Panc1 (cell line): ENCODE data around the gene CALHM1. TPM values are rescaled to one million over a fixed set of nuclear protein-coding genes. Genes with fewer than 3 reads are reported as not detected.

ENCODE experiments used
- ATAC-seq: fragments of 200-7000 bp; cut with Tn5 transposase; 2 replicates; pipeline ENCODE4 v1.9.1; 2020; ENCODE audit warnings: mild to moderate bottlenecking, moderate library complexity
- BruUV-seq: library from RNA; stranded (reverse); fragments of 400-500 nt; replicated peaks from 2 replicates; lab custom pipeline; 2021; lab: Mats Ljungman, UMichigan
- CTCF ChIA-PET: fragments of 300-600 bp; sonication (Branson Sonifier 250); formaldehyde crosslinking; loops from one replicate; lab custom pipeline; 2022; ENCODE audit warnings: antibody characterized with exemption; lab: Charles Lee
- POLR2A ChIA-PET: fragments of 300-600 bp; sonication (Branson Sonifier 250); formaldehyde crosslinking; loops from one replicate; lab custom pipeline; 2022; ENCODE audit warnings: antibody characterized with exemption; lab: Charles Lee
- DNase-seq: peaks from one replicate; pipeline ENCODE4 v3.0.0-alpha.2; 2010; ENCODE audit warnings: low read depth, low spot score
- H3K27ac ChIP-seq: 2 replicates; pipeline ENCODE4 v1.5.1; 2011; ENCODE audit warnings: mild to moderate bottlenecking, low read length, inconsistent platforms
- H3K27me3 ChIP-seq: fragments of 200-500 bp; sonication (Bioruptor generic); 2 replicates; pipeline ENCODE4 v1.6.0; 2014; ENCODE audit warnings: low read length, inconsistent platforms; ENCODE audit not compliant: control insufficient read depth, insufficient read depth
- H3K36me3 ChIP-seq: fragments of 200-500 bp; sonication (Bioruptor generic); 2 replicates; pipeline ENCODE4 v1.5.1; 2014; ENCODE audit warnings: inconsistent platforms, mild to moderate bottlenecking, low read length, moderate library complexity; ENCODE audit not compliant: control insufficient read depth, insufficient read depth
- H3K4me1 ChIP-seq: 2 replicates; pipeline ENCODE4 v1.5.1; 2011; ENCODE audit warnings: inconsistent platforms, mild to moderate bottlenecking, low read length, moderate library complexity; ENCODE audit not compliant: control insufficient read depth, insufficient read depth
- H3K4me3 ChIP-seq, 2 experiments: 2 replicates each; pipeline ENCODE4 v1.5.1; 2011 to 2012; ENCODE audit warnings: low read depth in 2 of 2, low read length in 2 of 2, mild to moderate bottlenecking in 2 of 2, inconsistent platforms in 1 of 2, moderate library complexity in 1 of 2
- H3K9me3 ChIP-seq: fragments of 200-500 bp; sonication (Bioruptor generic); 2 replicates; pipeline ENCODE4 v1.5.1; 2014; ENCODE audit warnings: low read depth, mild to moderate bottlenecking, inconsistent platforms, low read length, moderate library complexity; ENCODE audit not compliant: control insufficient read depth, insufficient read depth
- POLR2AphosphoS5 ChIP-seq: IDR thresholded peaks from 2 replicates; pipeline ENCODE4 v1.6.1; 2012; ENCODE audit warnings: mild to moderate bottlenecking, low read depth, low read length, moderate library complexity
- SIN3A ChIP-seq: IDR thresholded peaks from 2 replicates; pipeline ENCODE4 v1.6.1; 2012; ENCODE audit warnings: low read depth, mild to moderate bottlenecking, low read length, moderate library complexity, borderline replicate concordance; ENCODE audit not compliant: insufficient read depth
- TCF7L2 ChIP-seq: IDR thresholded peaks from 2 replicates; pipeline ENCODE4 v1.6.1; 2011; ENCODE audit warnings: mild to moderate bottlenecking, low read depth, low read length, inconsistent platforms
- in situ Hi-C: cut with HindIII; loops from 2 replicates; pipeline ENCODE4 v1.10.0; 2016; ENCODE audit warnings: low sequenced_read_pairs, low pct_unique_long_range_greater_than_20kb
- intact Hi-C: fragments of 100-400 bp; cut with micrococcal nuclease; formaldehyde crosslinking; loops from one replicate; pipeline ENCODE4 v1.10.0; 2022; ENCODE audit not compliant: unreplicated experiment
- total RNA-seq: library from RNA; stranded (reverse); gene quantifications from one replicate; pipeline ENCODE4 v1.2.1, GENCODE V29; 2021; ENCODE audit not compliant: unreplicated experiment
- TF ChIP-seq, protein P1 (sequence below): fragments of 450-650 bp; IDR thresholded peaks from 2 replicates; pipeline ENCODE4 v1.5.1; 2017; ENCODE audit warnings: mild to moderate bottlenecking
- TF ChIP-seq, protein P2 (sequence below), 2 experiments: IDR thresholded peaks; 2 replicates each; pipeline ENCODE4 v1.6.1; 2011 to 2012; ENCODE audit warnings: low read depth in 2 of 2, control low read depth in 1 of 2, low read length in 1 of 2, mild to moderate bottlenecking in 1 of 2, moderate library complexity in 1 of 2; ENCODE audit not compliant: insufficient read depth in 1 of 2

The CALHM1 gene
- total RNA-seq, 1 experiment from 2014 or later = not detected

DNA sequence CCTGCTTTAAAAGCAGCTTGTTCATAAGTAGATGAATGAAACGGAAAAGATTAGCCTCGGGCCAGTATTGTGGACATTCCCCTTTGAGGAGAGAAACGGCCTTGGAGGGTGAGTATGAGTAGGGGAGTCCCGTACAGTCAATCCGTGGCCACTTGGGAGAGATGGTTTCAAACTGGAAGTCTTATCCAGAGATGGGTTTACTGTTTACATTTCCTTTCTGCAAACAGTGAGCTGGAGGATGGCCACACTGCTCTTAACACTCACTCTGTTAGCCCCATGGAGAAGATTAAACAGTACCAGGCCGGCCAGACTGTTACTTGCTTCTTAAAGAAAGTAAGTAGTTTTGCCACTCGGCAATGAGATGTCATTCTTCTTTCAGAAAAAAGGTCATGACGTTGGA, 26.8 kb downstream of the CALHM1 start:
- no peaks in the 10 kb centered on the region for H3K4me1 ChIP-seq
- no peak overlapping the region for H3K4me3 ChIP-seq
- no peak for DNase-seq
- no peaks in the 10 kb centered on the region for H3K27me3 ChIP-seq
- POLR2A ChIA-PET = no interaction called here
- no TSS peak for BruUV-seq
- H3K27ac ChIP-seq = no peak overlapping the region
- H3K36me3 ChIP-seq = peaks cover 46% of the 10 kb centered on the region
- intact Hi-C loops (no loop called here), in situ Hi-C loops (no loop called here)
- no peak for TF ChIP-seq SIN3A
- TF ChIP-seq, protein P1, sequence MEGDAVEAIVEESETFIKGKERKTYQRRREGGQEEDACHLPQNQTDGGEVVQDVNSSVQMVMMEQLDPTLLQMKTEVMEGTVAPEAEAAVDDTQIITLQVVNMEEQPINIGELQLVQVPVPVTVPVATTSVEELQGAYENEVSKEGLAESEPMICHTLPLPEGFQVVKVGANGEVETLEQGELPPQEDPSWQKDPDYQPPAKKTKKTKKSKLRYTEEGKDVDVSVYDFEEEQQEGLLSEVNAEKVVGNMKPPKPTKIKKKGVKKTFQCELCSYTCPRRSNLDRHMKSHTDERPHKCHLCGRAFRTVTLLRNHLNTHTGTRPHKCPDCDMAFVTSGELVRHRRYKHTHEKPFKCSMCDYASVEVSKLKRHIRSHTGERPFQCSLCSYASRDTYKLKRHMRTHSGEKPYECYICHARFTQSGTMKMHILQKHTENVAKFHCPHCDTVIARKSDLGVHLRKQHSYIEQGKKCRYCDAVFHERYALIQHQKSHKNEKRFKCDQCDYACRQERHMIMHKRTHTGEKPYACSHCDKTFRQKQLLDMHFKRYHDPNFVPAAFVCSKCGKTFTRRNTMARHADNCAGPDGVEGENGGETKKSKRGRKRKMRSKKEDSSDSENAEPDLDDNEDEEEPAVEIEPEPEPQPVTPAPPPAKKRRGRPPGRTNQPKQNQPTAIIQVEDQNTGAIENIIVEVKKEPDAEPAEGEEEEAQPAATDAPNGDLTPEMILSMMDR = no peak
- TF ChIP-seq, protein P2, sequence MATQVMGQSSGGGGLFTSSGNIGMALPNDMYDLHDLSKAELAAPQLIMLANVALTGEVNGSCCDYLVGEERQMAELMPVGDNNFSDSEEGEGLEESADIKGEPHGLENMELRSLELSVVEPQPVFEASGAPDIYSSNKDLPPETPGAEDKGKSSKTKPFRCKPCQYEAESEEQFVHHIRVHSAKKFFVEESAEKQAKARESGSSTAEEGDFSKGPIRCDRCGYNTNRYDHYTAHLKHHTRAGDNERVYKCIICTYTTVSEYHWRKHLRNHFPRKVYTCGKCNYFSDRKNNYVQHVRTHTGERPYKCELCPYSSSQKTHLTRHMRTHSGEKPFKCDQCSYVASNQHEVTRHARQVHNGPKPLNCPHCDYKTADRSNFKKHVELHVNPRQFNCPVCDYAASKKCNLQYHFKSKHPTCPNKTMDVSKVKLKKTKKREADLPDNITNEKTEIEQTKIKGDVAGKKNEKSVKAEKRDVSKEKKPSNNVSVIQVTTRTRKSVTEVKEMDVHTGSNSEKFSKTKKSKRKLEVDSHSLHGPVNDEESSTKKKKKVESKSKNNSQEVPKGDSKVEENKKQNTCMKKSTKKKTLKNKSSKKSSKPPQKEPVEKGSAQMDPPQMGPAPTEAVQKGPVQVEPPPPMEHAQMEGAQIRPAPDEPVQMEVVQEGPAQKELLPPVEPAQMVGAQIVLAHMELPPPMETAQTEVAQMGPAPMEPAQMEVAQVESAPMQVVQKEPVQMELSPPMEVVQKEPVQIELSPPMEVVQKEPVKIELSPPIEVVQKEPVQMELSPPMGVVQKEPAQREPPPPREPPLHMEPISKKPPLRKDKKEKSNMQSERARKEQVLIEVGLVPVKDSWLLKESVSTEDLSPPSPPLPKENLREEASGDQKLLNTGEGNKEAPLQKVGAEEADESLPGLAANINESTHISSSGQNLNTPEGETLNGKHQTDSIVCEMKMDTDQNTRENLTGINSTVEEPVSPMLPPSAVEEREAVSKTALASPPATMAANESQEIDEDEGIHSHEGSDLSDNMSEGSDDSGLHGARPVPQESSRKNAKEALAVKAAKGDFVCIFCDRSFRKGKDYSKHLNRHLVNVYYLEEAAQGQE (IDR thresholded peaks at IDR 0.05; ENCODE audit: insufficient read depth in 1 of 2, low read depth in 2 of 2, low read length in 1 of 2) = no peak
- no peak for TF ChIP-seq POLR2AphosphoS5
- no peak for TF ChIP-seq TCF7L2
- CTCF ChIA-PET = no interaction called here
- H3K9me3 ChIP-seq = no peaks in the 10 kb centered on the region
- ATAC-seq = no peak

DNA sequence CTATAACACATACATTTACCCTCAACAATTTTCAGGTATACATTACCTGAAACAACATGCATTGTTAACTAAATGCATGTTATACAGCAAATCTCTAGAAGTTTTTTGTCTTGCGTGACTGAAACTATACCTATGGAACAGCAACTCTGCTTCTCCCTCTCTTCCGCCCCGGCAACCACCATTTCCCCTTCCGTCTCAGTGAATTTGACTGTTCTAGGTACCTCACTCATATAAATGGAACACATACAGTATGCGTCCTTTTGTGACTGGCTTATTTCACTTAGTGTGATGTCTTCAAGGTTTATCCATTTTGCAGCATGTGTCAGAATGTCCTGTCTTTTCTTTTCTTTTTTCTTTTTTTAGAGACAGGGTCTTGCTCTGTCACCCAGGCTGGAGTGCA, 29.1 kb downstream of the CALHM1 start:
- intact Hi-C loops (no loop called here), in situ Hi-C loops (no loop called here)
- no peaks in the 10 kb centered on the region for H3K9me3 ChIP-seq
- DNase-seq (no peak), ATAC-seq (no peak)
- no peak overlapping the region for H3K4me3 ChIP-seq
- TF ChIP-seq, protein P1 = no peak
- no peak for TF ChIP-seq SIN3A
- TF ChIP-seq POLR2AphosphoS5 = no peak
- TF ChIP-seq TCF7L2 = no peak
- TF ChIP-seq, protein P2 (IDR thresholded peaks at IDR 0.05; ENCODE audit: insufficient read depth in 1 of 2, low read depth in 2 of 2, low read length in 1 of 2) = no peak
- H3K4me1 ChIP-seq = no peaks in the 10 kb centered on the region
- H3K36me3 ChIP-seq = peaks cover 51% of the 10 kb centered on the region
- ChIA-PET CTCF (no interaction called here), POLR2A (no interaction called here)
- no peak overlapping the region for H3K27ac ChIP-seq
- no peaks in the 10 kb centered on the region for H3K27me3 ChIP-seq
- BruUV-seq = no TSS peak
